GM18526 (cell line): ENCODE results near the gene RBFA.

Source experiments
- POLR2A ChIP-seq: IDR thresholded peaks from 3 replicates; pipeline ENCODE4 v1.6.1; 2011; ENCODE audit not compliant: insufficient read length; ENCODE audit errors: extremely low read depth

Gene RBFA

DNA sequence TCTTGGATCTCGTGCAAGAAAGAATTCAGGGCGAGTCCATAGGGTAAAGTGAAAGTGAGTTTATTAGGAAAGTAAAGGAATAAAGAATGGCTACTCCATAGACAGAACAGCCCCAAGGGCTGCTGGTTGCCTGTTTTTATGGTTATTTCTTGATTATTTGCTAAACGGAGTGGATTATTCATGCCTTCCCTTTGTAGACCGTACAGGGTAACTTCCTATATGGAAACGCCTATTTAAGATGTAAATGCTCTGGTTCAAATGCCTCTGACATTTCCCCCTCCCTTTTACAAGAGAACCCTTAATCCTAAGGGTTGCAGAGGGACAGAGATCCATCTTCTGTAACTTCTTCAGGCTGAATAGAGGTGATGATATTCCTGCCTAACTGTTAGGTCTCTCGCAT is 25.7 kb downstream of the RBFA start:
- TF ChIP-seq POLR2A: no peak

DNA sequence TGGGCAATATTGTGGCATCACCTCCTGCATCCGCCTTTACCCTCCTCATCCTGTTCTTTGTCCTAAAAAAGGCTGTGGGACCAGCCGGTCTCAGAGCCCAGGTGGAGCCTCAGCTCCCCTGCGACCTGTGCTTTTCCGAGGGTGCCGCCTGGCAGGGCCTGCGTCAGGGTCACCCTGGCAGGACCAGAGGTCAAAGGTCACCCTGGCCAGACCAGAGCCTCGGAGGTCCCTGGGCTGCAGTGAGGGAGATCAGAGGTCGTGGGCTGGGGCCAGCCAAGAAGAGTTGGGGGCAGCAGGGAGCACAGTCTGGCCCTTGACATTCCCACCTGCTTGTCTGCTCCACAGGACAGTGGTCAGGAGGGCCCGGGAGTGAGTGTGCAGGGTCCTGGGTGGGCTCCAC is 31.5 kb downstream of the RBFA start:
- no peak for TF ChIP-seq POLR2A

DNA sequence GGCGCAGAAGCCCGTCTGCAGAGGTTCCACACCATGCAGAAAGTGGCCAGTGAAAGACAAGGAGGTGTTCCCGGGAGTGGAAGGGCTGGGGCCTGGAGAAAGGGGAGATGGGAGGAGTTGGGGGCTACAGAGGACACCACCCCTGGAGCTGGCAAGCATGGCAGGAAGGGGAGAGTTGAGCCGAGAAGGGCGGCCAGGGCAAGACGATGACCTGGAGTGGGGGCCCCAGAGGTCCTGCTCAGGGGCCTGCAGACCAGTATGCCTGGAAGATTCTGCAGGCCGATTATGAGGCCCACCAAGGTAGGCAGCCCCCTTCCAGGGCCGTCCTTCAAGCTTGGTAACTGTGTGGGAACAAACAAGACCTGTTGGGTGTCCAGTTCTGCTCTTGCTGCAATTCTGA is 33.1 kb downstream of the RBFA start:
- no peak for TF ChIP-seq POLR2A

DNA sequence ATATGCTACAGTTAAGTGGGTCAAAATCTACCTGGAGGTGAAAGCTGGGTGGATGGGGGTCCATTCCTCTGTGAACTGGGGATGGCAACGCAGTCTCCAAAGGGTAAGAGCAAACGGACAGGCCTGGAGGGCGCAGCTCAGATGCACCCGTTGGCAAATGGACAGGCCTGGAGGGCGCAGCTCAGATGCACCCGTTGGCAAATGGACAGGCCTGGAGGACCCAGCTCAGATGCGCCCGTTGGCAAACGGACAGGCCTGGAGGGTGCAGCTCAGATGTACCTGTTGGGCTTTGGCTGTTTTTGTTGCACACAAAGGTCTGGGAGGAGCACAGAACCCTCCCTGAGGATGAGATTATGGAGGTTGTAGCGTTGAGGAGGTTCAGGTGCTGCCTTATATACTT is 33.7 kb downstream of the RBFA start:
- TF ChIP-seq POLR2A: no peak

DNA sequence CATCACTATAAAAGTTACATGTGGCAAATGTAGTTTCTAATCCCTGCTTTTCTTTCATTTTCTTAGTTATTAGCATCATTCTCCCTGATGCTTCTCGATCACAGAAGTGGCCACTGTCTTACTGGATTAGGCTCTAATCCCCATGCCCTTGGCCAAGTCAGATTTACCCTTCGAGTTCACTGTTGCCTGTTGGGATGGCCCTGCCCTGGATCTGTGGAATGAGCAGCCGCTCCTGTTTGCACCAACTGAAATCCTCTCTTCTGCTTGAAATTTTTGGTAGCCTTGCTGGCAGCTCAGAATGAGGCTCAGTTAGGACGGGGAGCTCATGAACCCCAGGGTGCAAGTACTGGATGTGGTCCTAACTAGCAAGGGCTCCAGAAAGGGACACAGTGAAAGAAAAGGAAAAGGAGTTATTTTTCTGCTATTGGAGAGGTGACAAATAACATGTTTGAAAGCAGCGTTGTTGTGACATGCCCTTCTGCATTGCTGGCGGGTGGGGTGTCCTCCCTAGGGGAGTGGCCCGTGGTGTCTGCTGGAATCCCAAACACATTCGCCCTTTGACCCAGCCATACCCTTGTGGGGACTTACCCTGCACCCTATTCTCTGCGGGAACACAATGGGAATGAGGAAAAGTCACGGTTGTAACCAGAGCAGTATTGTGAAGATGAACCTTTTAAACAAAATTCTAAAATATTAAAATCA is 34.5 kb downstream of the RBFA start:
- TF ChIP-seq POLR2A: no peak

DNA sequence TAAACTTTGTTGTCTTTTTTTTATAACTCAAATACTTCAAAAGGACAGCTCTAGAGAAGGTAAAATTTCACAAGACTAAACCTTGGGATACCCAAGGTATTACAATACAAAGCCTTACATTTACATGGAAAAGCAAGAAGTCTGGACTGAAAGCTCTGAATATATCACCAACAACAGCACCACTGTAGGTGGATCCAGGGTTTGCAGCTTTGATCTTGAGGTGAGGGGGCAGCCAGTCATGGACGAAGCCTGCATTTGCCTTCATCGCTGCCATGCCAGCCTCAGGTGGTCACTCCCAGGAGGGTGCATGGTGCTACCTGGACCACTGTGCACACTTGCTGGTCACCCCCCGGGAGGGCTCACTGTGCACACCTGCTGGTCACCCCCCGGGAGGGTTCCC is 36.6 kb downstream of the RBFA start:
- no peak for TF ChIP-seq POLR2A

DNA sequence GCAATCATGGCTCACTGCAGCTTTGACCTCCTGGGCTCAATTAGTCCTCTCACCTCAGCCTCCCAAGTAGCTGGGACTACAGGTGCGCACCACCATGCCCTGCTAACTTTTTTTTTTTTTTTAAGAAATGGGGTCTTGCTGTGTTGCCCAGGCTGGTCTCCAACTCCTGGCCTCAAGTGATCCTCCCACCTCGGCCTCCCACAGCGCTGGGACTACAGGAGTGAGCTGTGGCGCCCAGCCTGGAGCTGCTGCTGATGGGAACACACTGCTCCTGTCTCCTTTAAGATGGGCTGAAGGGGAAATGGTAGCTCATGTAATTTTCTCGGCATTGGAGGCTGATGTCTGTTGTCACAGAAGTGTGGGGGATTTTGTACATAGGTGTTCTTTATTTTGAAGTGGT is 39.9 kb downstream of the RBFA start:
- TF ChIP-seq POLR2A: no peak

DNA sequence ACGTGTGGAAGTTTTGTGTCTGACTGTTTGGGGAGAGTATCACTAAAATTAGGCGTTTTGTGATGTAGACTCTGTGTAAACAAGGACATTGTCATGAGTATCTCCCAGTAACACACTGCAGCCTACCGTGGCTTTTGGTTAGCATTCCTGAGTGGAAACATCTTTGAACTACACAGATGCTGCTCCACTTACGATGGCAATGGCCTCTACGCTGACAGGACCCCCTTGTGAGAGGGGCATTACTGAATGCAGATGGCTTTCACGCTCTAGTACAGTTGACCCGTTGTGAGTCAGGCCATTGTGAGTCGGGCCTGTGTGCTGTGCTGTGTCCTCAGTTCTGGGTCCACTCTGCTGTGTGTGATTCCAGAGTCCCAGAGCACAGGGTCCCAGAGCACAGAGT is 40.5 kb downstream of the RBFA start:
- no peak for TF ChIP-seq POLR2A

DNA sequence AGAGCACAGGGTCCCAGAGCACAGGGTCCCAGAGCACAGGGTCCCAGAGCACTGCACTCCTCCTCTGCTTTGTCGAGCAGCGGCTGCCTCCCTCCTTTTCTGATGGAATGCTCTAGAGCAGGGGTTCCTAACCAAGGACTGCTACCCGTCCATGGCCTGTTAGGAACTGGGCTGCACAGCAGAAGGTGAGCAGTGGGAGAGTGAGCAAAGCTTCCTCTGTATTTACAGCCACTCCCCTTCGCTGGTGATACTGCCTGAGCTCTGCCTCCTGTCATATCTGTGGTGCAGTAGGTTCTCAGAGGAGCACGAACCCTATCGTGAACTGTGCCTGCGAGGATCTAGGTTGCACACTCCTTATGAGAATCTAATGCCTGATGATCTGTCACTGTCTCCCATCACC is 41.7 kb downstream of the RBFA start:
- no peak for TF ChIP-seq POLR2A

DNA sequence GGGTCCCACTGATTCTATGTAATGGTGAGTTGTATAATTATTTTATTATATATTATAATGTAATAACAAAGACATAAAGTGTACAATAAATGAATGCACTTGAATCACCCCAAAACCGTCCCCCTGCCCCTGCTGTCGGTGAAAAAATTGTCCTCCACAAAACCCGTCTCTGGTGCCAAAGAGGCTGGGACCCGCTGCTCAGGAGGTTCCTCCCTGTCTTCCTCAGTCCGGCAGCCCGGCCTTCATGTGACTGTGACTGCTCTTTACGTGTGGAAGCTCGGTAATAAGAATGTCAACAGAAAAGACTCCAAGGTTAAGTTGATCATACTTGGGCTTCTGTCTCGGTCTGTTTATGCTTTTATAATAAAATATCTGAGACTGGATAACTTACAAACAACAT is 42.1 kb downstream of the RBFA start:
- TF ChIP-seq POLR2A: no peak

DNA sequence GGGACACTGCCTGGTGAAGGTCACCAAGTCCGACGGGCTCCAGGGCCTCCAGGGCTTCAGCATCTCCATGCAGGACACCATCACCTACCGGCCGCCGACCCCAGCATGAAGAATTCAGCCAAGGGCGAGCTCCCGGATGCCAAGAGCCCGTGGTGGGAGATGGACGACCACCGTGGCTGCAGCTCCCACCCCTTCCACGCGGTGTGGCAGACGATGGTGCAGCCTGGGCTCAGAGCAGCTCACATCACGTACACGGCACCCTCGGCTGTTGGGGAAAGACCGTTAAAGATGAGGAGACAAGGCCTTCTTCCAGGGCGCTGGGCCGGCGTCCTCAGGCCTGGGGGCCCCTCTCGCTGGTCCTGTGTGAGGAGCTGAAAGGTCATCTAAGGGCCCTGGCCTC is 43.6 kb downstream of the RBFA start:
- no peak for TF ChIP-seq POLR2A
